A673 (cell line): Measurements from ENCODE around the gene HOXA13. TPM values are rescaled to one million over a fixed set of nuclear protein-coding genes. Genes with fewer than 3 reads are reported as not detected.
A peak's percentile ranks its signal among the peaks of the same experiment; 100 is the strongest.

Experiments
- BruUV-seq: library from RNA; stranded (reverse); fragments of 400-500 nt; replicated peaks from 2 replicates; lab custom pipeline; 2021; lab: Mats Ljungman, UMichigan
- CTCF ChIA-PET: fragments of 300-600 bp; sonication (Branson Sonifier 250); formaldehyde crosslinking; loops from one replicate; lab custom pipeline; 2022; ENCODE audit warnings: antibody characterized with exemption; lab: Charles Lee
- POLR2A ChIA-PET: fragments of 300-600 bp; sonication (Branson Sonifier 250); formaldehyde crosslinking; loops from one replicate; lab custom pipeline; 2022; ENCODE audit warnings: antibody characterized with exemption; ENCODE audit not compliant: low non-redundant PET; lab: Charles Lee
- DNase-seq: peaks from one replicate; pipeline ENCODE4 v3.0.0-alpha.2; 2015; ENCODE audit warnings: low spot score
- H3K27ac ChIP-seq: fragments of 200-600 bp; sonication (generic); 2 replicates; pipeline ENCODE4 v1.5.1; 2016; ENCODE audit warnings: mixed run types, low read depth, mild to moderate bottlenecking, mixed read lengths, antibody characterized with exemption, low read length; ENCODE audit not compliant: poor library complexity, severe bottlenecking
- H3K27me3 ChIP-seq: fragments of 200-600 bp; sonication (generic); replicated peaks from 2 replicates; pipeline ENCODE4 v1.6.1; 2017; ENCODE audit warnings: mixed run types, low read depth, mild to moderate bottlenecking, mixed read lengths, antibody characterized with exemption, low read length; ENCODE audit not compliant: insufficient read depth, poor library complexity
- H3K36me3 ChIP-seq: fragments of 200-600 bp; sonication (generic); 2 replicates; pipeline ENCODE4 v1.6.1; 2016; ENCODE audit warnings: mixed run types, mild to moderate bottlenecking, mixed read lengths, antibody characterized with exemption, low read length; ENCODE audit not compliant: insufficient read depth, poor library complexity, severe bottlenecking
- H3K4me1 ChIP-seq: fragments of 200-600 bp; sonication (generic); 2 replicates; pipeline ENCODE4 v1.6.1; 2017; ENCODE audit warnings: mixed run types, mild to moderate bottlenecking, mixed read lengths, antibody characterized with exemption, low read length; ENCODE audit not compliant: insufficient read depth, poor library complexity, severe bottlenecking
- H3K4me3 ChIP-seq: fragments of 200-600 bp; sonication (generic); 2 replicates; pipeline ENCODE4 v1.5.1; 2016; ENCODE audit warnings: low read depth, mixed run types, mild to moderate bottlenecking, mixed read lengths, low read length; ENCODE audit not compliant: poor library complexity, severe bottlenecking
- H3K9me3 ChIP-seq: fragments of 200-600 bp; sonication (generic); 2 replicates; pipeline ENCODE4 v1.6.1; 2016; ENCODE audit warnings: mixed run types, low read depth, mild to moderate bottlenecking, mixed read lengths, antibody characterized with exemption, low read length; ENCODE audit not compliant: poor library complexity, severe bottlenecking
- CTCF ChIP-seq: fragments of 300-800, 200-600 bp; sonication (generic); conservative IDR thresholded peaks from 2 replicates; pipeline ENCODE4 v1.5.1; 2017; ENCODE audit warnings: low read depth, mild to moderate bottlenecking, antibody characterized with exemption, low read length, moderate library complexity, mixed read lengths
- EZH2 ChIP-seq: fragments of 200-600 bp; sonication (generic); IDR thresholded peaks from 2 replicates; pipeline ENCODE4 v1.6.1; 2017; ENCODE audit warnings: borderline replicate concordance, low read depth, mild to moderate bottlenecking, mixed read lengths, antibody characterized with exemption, low read length; ENCODE audit not compliant: poor library complexity, severe bottlenecking
- intact Hi-C: fragments of 100-400 bp; cut with micrococcal nuclease; formaldehyde crosslinking; loops from one replicate; pipeline ENCODE4 v1.10.0; 2022; ENCODE audit not compliant: unreplicated experiment
- total RNA-seq: library from RNA; stranded (reverse); gene quantifications from 2 replicates; pipeline ENCODE4 v1.2.3, GENCODE V29; 2021

The HOXA13 gene
- total RNA-seq, 1 experiment from 2014 or later: not detected

- H3K27ac ChIP-seq: no peak overlapping the region
- TF ChIP-seq EZH2: no peak
- TF ChIP-seq CTCF: no peak
- peaks cover 94% of the 10 kb centered on the region for H3K27me3 ChIP-seq
- no peaks in the 10 kb centered on the region for H3K9me3 ChIP-seq
- no peak overlapping the region for H3K4me3 ChIP-seq
- intact Hi-C loops: no loop called here
- BruUV-seq: no TSS peak
- ChIA-PET CTCF (interaction anchor here (0.6 kb wide), 2 partner anchors 114 to 784 kb away, joined by 4 read pairs; no protein-coding TSS in a partner anchor), POLR2A (no interaction called here)
- DNase-seq: no peak
- H3K4me1 ChIP-seq: peaks cover 6% of the 10 kb centered on the region
- no peaks in the 10 kb centered on the region for H3K36me3 ChIP-seq
Observed at GRCh38 chr7:27148756-27149641, 50.9 kb downstream of the HOXA13 start.

- no peaks in the 10 kb centered on the region for H3K9me3 ChIP-seq
- H3K4me3 ChIP-seq: peak overlapping the region; percentile 24
- no peak for DNase-seq
- ChIA-PET CTCF (no interaction called here), POLR2A (no interaction called here)
- peaks cover 94% of the 10 kb centered on the region for H3K27me3 ChIP-seq
- H3K27ac ChIP-seq: no peak overlapping the region
- H3K4me1 ChIP-seq: peaks cover 13% of the 10 kb centered on the region
- TF ChIP-seq EZH2: peak; percentile 48
- no peak for TF ChIP-seq CTCF
- BruUV-seq: no TSS peak
- no peaks in the 10 kb centered on the region for H3K36me3 ChIP-seq
- intact Hi-C loops: no loop called here
Observed at GRCh38 chr7:27148031-27148755, 51.7 kb downstream of the HOXA13 start.

- ChIA-PET POLR2A (no interaction called here), CTCF (no interaction called here)
- Histone ChIP-seq H3K4me1 (peaks cover 14% of the 10 kb centered on the region), H3K9me3 (no peaks in the 10 kb centered on the region), H3K27me3 (peaks cover 94% of the 10 kb centered on the region), H3K4me3 (peak within 1 kb of the TSS; percentile 24), H3K36me3 (no peaks in the 10 kb centered on the region), H3K27ac (no peak within 1 kb of the TSS)
- intact Hi-C loops: no loop called here
- no TSS peak for BruUV-seq
- DNase-seq: peak; percentile 30
- TF ChIP-seq EZH2 (peak; percentile 61), CTCF (no peak)
Observed at GRCh38 chr7:27147199-27148030, 52.5 kb downstream of the HOXA13 start, which contains the start of gene HOXA6. TSS of gene HOXA6 (minus strand) at chr7:27147774. CDS start at chr7:27147749, 25 bp downstream.
